PC-9 (cell line): ENCODE data around the gene CALB2. TPM values are rescaled to one million over a fixed set of nuclear protein-coding genes. Genes with fewer than 3 reads are reported as not detected.

ENCODE experiments used
- BruUV-seq: library from RNA; stranded (reverse); fragments of 400-500 nt; replicated peaks from 2 replicates; lab custom pipeline; 2021; lab: Mats Ljungman, UMichigan
- CTCF ChIA-PET: fragments of 300-600 bp; sonication (Branson Sonifier 250); formaldehyde crosslinking; loops from one replicate; lab custom pipeline; 2022; ENCODE audit warnings: antibody characterized with exemption; lab: Charles Lee
- POLR2A ChIA-PET: fragments of 300-600 bp; sonication (Branson Sonifier 250); formaldehyde crosslinking; loops from one replicate; lab custom pipeline; 2022; ENCODE audit warnings: antibody characterized with exemption; ENCODE audit not compliant: unreplicated experiment; lab: Charles Lee
- DNase-seq, 2 experiments: peaks; one replicate each; pipeline versions ENCODE4 v3.0.0 to v3.0.0-alpha.2; 2015 to 2022; ENCODE audit warnings: mixed read lengths in 1 of 2
- H2AFZ ChIP-seq: fragments of 200-600 bp; sonication (generic); 2 replicates; pipeline ENCODE4 v1.8.1; 2017; ENCODE audit warnings: antibody characterized with exemption
- H3F3A ChIP-seq: fragments of 200-600 bp; sonication (generic); 2 replicates; pipeline ENCODE4 v1.8.1; 2017; ENCODE audit warnings: antibody characterized with exemption, mild to moderate bottlenecking, low read depth; ENCODE audit not compliant: insufficient read depth
- H3K27ac ChIP-seq: fragments of 200-600 bp; sonication (generic); 2 replicates; pipeline ENCODE4 v1.6.1; 2016; ENCODE audit warnings: mixed run types
- H3K27me3 ChIP-seq: fragments of 200-600 bp; sonication (generic); 2 replicates; pipeline ENCODE4 v1.6.1; 2016; ENCODE audit warnings: low read depth, mixed run types; ENCODE audit not compliant: insufficient read depth
- H3K36me3 ChIP-seq: fragments of 200-600 bp; sonication (generic); 2 replicates; pipeline ENCODE4 v1.6.1; 2016; ENCODE audit warnings: low read depth, mixed run types
- H3K4me1 ChIP-seq: fragments of 200-600 bp; sonication (generic); replicated peaks from 2 replicates; pipeline ENCODE4 v1.6.1; 2016; ENCODE audit warnings: mixed run types; ENCODE audit not compliant: insufficient read depth
- H3K4me2 ChIP-seq: fragments of 200-600 bp; sonication (generic); 2 replicates; pipeline ENCODE4 v1.6.1; 2017; ENCODE audit warnings: mixed run types
- H3K4me3 ChIP-seq: fragments of 200-600 bp; sonication (generic); 2 replicates; pipeline ENCODE4 v1.6.1; 2016; ENCODE audit warnings: mixed run types
- H3K79me2 ChIP-seq: fragments of 200-600 bp; sonication (generic); 2 replicates; pipeline ENCODE4 v1.6.1; 2017; ENCODE audit warnings: low read depth, mixed run types
- H3K9me2 ChIP-seq: fragments of 200-600 bp; sonication (generic); 2 replicates; pipeline ENCODE4 v1.8.1; 2017; ENCODE audit warnings: mild to moderate bottlenecking; ENCODE audit not compliant: insufficient read depth
- H3K9me3 ChIP-seq: fragments of 200-600 bp; sonication (generic); 2 replicates; pipeline ENCODE4 v1.8.1; 2016; ENCODE audit warnings: low read depth; ENCODE audit not compliant: insufficient read depth
- H4K20me1 ChIP-seq: fragments of 200-600 bp; sonication (generic); 2 replicates; pipeline ENCODE4 v1.8.1; 2017; ENCODE audit not compliant: insufficient read depth
- CTCF ChIP-seq: fragments of 200-600 bp; sonication (generic); conservative IDR thresholded peaks from 2 replicates; pipeline ENCODE4 v1.6.1; 2017; ENCODE audit warnings: mixed run types, antibody characterized with exemption, mild to moderate bottlenecking, moderate library complexity
- EZH2 ChIP-seq: fragments of 200-600 bp; sonication (generic); IDR thresholded peaks from 2 replicates; pipeline ENCODE4 v1.8.0; 2017; ENCODE audit warnings: antibody characterized with exemption, low read depth
- intact Hi-C: fragments of 100-400 bp; cut with micrococcal nuclease; formaldehyde crosslinking; loops from one replicate; pipeline ENCODE4 v1.10.0; 2022; ENCODE audit not compliant: unreplicated experiment
- total RNA-seq: library from RNA; stranded (reverse); gene quantifications from 2 replicates; pipeline ENCODE4 v1.2.3, GENCODE V29; 2021

CALB2 gene
- total RNA-seq, 1 experiment from 2014 or later, result 135 TPM

- peaks cover 6% of the 10 kb centered on the region; the same call in 1 of the 2 replicates for H3K9me3 ChIP-seq
- peak overlapping the region; percentile 77 for H3K4me2 ChIP-seq
- DNase-seq, result peak in 1 of 2 experiments; percentile 72
- H3K4me1 ChIP-seq, result peaks cover 47% of the 10 kb centered on the region
- 0 out of 2 replicates have a peak, but pooled peaks cover 12% of the 10 kb centered on the region for H3K36me3 ChIP-seq
- POLR2A ChIA-PET, result interaction anchor here (1.0 kb wide), 2 partner anchors 20 to 49 kb away, joined by 4 to 9 read pairs; partner anchors contain the start of genes CALB2 and CMTR2
- intact Hi-C loops, result loop anchor here (1.0 to 5.0 kb wide), 4 partner anchors 22 to 651 kb away; partner anchors contain the start of genes CMTR2 and MTSS2
- TF ChIP-seq CTCF (no peak), EZH2 (no peak)
- H3K27me3 ChIP-seq, result no peaks in the 10 kb centered on the region
- peak overlapping the region; percentile 100 for H3K27ac ChIP-seq
- H3K9me2 ChIP-seq, result no peaks in the 10 kb centered on the region
- H4K20me1 ChIP-seq, result no peaks in the 10 kb centered on the region
- CTCF ChIA-PET, result interaction anchor here (0.7 to 1.8 kb wide), 2 partner anchors 11 to 27 kb away, joined by 3 to 8 read pairs; no protein-coding TSS in a partner anchor
- peak overlapping the region; percentile 30; the same call in 1 of the 2 replicates for H3K4me3 ChIP-seq
- H3K79me2 ChIP-seq, result no peaks in the 10 kb centered on the region
- H2AFZ ChIP-seq, result no peak overlapping the region
- TSS peak; percentile 64 for BruUV-seq
- H3F3A ChIP-seq, result peaks cover 47% of the 10 kb centered on the region
These were observed 19.9 kb upstream of the CALB2 start for GRCh38 chr16:71338632-71339031.

- Histone ChIP-seq H3F3A (peaks cover 47% of the 10 kb centered on the region), H3K79me2 (no peaks in the 10 kb centered on the region), H2AFZ (no peak overlapping the region), H3K27ac (peak overlapping the region; percentile 100), H3K9me2 (no peaks in the 10 kb centered on the region), H4K20me1 (no peaks in the 10 kb centered on the region), H3K27me3 (no peaks in the 10 kb centered on the region), H3K4me1 (peaks cover 53% of the 10 kb centered on the region), H3K36me3 (0 out of 2 replicates have a peak, but pooled peaks cover 12% of the 10 kb centered on the region), H3K4me3 (peak overlapping the region; percentile 30; the same call in 1 of the 2 replicates), H3K9me3 (peaks cover 6% of the 10 kb centered on the region; the same call in 1 of the 2 replicates), H3K4me2 (peak overlapping the region; percentile 77)
- ChIA-PET POLR2A (interaction anchor here (0.5 to 0.7 kb wide), 4 partner anchors 11 to 810 kb away, joined by 4 to 6 read pairs (median 5); no protein-coding TSS in a partner anchor), CTCF (interaction anchor here (0.5 to 0.9 kb wide), 2 partner anchors 18 to 50 kb away, joined by 3 read pairs; partner anchors contain the start of gene CMTR2)
- TF ChIP-seq EZH2 (no peak), CTCF (no peak)
- intact Hi-C loops, result loop anchor here (1.0 to 5.0 kb wide), 2 partner anchors 21 to 652 kb away; partner anchors contain the start of gene MTSS2
- BruUV-seq, result TSS peak; percentile 39
- DNase-seq, result peak; percentile 88 to 96
These were observed 19.0 kb upstream of the CALB2 start for GRCh38 chr16:71339236-71340171.

GRCh38 chr16:71340406-71340805 lies 18.1 kb upstream of the CALB2 start:
- Histone ChIP-seq H3K9me2 (no peaks in the 10 kb centered on the region), H3F3A (peaks cover 47% of the 10 kb centered on the region), H3K9me3 (peaks cover 2% of the 10 kb centered on the region; the same call in 1 of the 2 replicates), H3K27ac (peak overlapping the region; percentile 100), H3K4me1 (peaks cover 57% of the 10 kb centered on the region), H3K4me3 (no peak overlapping the region), H3K36me3 (0 out of 2 replicates have a peak, but pooled peaks cover 9% of the 10 kb centered on the region), H3K4me2 (peak overlapping the region; percentile 50), H3K27me3 (no peaks in the 10 kb centered on the region), H3K79me2 (no peaks in the 10 kb centered on the region), H4K20me1 (no peaks in the 10 kb centered on the region), H2AFZ (no peak overlapping the region)
- ChIA-PET POLR2A (interaction anchor here (0.5 to 0.7 kb wide), 3 partner anchors 51 to 811 kb away, joined by 5 to 6 read pairs (median 5); no protein-coding TSS in a partner anchor), CTCF (interaction anchor here (0.9 kb wide), 1 partner anchor 17 kb away, joined by 3 read pairs; no protein-coding TSS in a partner anchor)
- intact Hi-C loops, result no loop called here
- no peak for DNase-seq
- no peak for TF ChIP-seq EZH2
- TF ChIP-seq CTCF, result no peak
- BruUV-seq, result no TSS peak
